ENCODE results near the gene UGGT1.

UGGT1 gene

DNA sequence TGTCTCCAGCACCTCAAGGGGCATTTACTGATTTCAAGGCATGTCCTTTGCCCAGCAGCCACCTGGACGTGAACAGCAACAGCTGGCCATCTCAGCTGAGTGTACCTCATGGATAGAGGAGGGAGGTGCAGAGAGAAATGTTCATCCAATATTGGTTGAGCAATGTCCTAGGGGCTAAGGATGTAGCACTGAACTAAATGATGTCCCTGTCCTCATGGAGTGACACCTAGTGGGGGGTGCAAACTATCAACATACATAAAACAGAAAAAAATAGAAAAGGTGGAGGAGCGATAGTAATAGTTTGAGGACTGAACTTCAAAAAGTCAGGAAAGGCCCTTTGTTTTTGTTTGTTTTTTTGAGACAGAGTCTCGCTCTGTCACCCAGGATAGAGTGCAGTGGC is 4.8 kb upstream of the UGGT1 start:
- no peak for TF ChIP-seq CTCF (IDR thresholded peaks at IDR 0.05; ENCODE audit: low read depth, low read length)
- no peak for DNase-seq (ENCODE audit: low read depth in 2 of 2)
- no peak overlapping the region for H3K4me3 ChIP-seq (replicated peaks in 1 of 2; ENCODE audit: low read depth in 2 of 2, low read length in 2 of 2)

DNA sequence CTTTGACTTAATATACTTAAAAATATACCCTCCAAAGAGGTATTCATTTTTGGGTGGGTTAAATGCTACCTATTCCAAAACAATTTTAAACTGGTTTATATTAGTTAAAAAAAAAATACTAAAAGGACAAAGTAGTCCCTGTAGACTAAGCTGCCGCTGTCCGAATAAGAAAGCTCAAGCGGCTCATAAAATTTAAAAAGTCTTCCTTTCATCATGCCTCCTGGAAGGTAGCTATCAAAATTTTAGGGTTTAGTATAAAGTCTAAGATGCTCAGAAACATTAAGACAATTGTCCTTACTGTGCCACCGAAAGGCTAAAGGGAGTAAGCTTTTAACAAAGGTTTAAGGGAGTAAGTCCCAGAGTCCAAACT is 440 bp upstream of the UGGT1 start:
- TF ChIP-seq CTCF (IDR thresholded peaks at IDR 0.05; ENCODE audit: low read depth, low read length) = no peak
- no peak for DNase-seq (ENCODE audit: low read depth in 2 of 2)
- H3K4me3 ChIP-seq (replicated peaks in 1 of 2; ENCODE audit: low read depth in 2 of 2, low read length in 2 of 2) = peak overlapping the region; percentile 99 to 100

GRCh38 chr2:128091726-128092080 is 703 bp downstream of the UGGT1 start:
- DNase-seq (ENCODE audit: low read depth in 2 of 2) = peak in 1 of 2 donors; percentile 32
- TF ChIP-seq CTCF (IDR thresholded peaks at IDR 0.05; ENCODE audit: low read depth, low read length) = no peak
- H3K4me3 ChIP-seq (replicated peaks in 1 of 2; ENCODE audit: low read depth in 2 of 2, low read length in 2 of 2) = peak overlapping the region; percentile 99 to 100

DNA sequence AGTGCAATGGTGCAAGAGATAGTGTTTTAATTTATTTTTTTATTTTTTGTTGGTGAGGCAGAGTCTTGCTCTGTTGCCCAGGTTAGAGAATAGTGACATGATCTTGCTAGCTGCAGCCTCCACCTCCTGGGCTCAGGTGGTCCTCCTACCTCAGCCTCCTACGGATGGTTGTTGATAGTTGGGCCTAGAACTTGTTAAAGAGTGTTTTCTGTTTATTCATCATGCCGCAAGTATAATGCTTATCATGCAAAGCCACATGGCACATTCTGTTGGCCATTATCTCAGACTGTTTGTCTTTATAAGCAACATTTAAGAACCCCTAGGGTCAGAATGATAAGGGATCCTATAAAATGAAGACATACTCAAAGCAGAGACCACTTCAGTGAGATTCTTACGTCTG is 1.7 kb downstream of the UGGT1 start:
- no peak overlapping the region for H3K4me3 ChIP-seq (replicated peaks in 1 of 2; ENCODE audit: low read depth in 2 of 2, low read length in 2 of 2)
- no peak for DNase-seq (ENCODE audit: low read depth in 2 of 2)
- TF ChIP-seq CTCF (IDR thresholded peaks at IDR 0.05; ENCODE audit: low read depth, low read length) = no peak

DNA sequence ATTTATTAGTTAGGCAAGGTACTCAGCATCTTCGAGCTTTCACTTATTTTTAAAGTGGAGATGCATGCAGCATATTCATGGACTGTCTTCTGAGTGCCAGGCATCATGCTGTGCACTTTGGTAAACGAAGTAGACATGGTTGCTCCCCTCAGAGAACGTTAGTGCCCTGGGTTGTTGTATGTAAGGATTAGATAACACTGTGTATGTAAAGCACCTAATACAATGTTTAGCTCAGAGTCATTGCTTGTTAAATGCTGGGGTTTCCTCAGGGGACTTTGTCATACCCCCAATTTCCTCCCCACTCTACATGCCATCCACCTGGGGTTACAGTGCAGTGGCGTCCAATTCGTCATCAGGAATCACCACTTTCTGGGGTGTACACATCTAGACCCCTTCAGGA is 2.8 kb downstream of the UGGT1 start:
- H3K4me3 ChIP-seq (replicated peaks in 1 of 2; ENCODE audit: low read depth in 2 of 2, low read length in 2 of 2) = no peak overlapping the region
- no peak for DNase-seq (ENCODE audit: low read depth in 2 of 2)
- TF ChIP-seq CTCF (IDR thresholded peaks at IDR 0.05; ENCODE audit: low read depth, low read length) = no peak

- no peak for DNase-seq (ENCODE audit: low read depth in 2 of 2)
- H3K4me3 ChIP-seq (replicated peaks in 1 of 2; ENCODE audit: low read depth in 2 of 2, low read length in 2 of 2) = no peak overlapping the region
- TF ChIP-seq CTCF (IDR thresholded peaks at IDR 0.05; ENCODE audit: low read depth, low read length) = no peak
These were observed 4.2 kb downstream of the UGGT1 start for GRCh38 chr2:128095201-128095600.

DNA sequence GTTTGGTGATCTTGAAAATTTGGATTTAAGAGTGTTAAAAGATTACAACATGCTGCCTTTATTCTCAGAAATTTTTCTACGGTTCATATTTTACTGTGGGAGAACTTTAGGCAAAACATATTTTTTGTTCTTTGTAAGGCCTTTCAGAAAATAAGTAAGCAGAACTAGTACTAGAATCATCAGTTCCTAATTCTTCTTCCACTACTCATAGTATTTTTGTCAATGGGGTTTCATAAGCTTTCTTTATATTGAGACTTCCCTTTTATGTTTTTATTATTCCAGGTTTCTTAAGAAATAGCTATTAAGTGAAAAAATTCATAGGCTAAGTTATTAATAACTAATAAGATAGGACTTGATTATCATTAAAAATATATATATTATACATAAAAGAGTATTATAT is 12.4 kb downstream of the UGGT1 start:
- TF ChIP-seq CTCF (IDR thresholded peaks at IDR 0.05; ENCODE audit: low read depth, low read length) = no peak
- DNase-seq (ENCODE audit: low read depth in 2 of 2) = no peak
- no peak overlapping the region for H3K4me3 ChIP-seq (replicated peaks in 1 of 2; ENCODE audit: low read depth in 2 of 2, low read length in 2 of 2)

Data from cardiac fibroblast (primary cell).